ENCODE results near the gene SBNO2.
"Not testable (repeated sequence)": the region's sequence is repeated elsewhere in the genome, so short reads cannot be mapped to it uniquely, and the experiment has no call there.

SBNO2 gene

GRCh38 chr19:1136201-1136600 lies 37.9 kb downstream of the SBNO2 start:
- no peak for DNase-seq (ENCODE audit: low spot score)

- no peak for DNase-seq (ENCODE audit: low spot score)
These were observed 38.6 kb downstream of the SBNO2 start for GRCh38 chr19:1135454-1135853.

GRCh38 chr19:1134431-1134830 lies 39.6 kb downstream of the SBNO2 start:
- no peak for DNase-seq (ENCODE audit: low spot score)

GRCh38 chr19:1133471-1133929 lies 40.6 kb downstream of the SBNO2 start:
- no peak for DNase-seq (ENCODE audit: low spot score)

- no peak for DNase-seq (ENCODE audit: low spot score)
These were observed 41.3 kb downstream of the SBNO2 start for GRCh38 chr19:1132552-1133383.

- DNase-seq (ENCODE audit: low spot score): peak; percentile 38
These were observed 42.1 kb downstream of the SBNO2 start for GRCh38 chr19:1131718-1132551.

GRCh38 chr19:1130771-1131717 lies 43.0 kb downstream of the SBNO2 start:
- no peak for DNase-seq (ENCODE audit: low spot score)

GRCh38 chr19:1129535-1129934 lies 44.5 kb downstream of the SBNO2 start:
- no peak for DNase-seq (ENCODE audit: low spot score)

GRCh38 chr19:1129084-1129483 lies 45.0 kb downstream of the SBNO2 start:
- not testable (repeated sequence) for DNase-seq (ENCODE audit: low spot score)

- DNase-seq (ENCODE audit: low spot score): no peak
These were observed 46.0 kb downstream of the SBNO2 start for GRCh38 chr19:1128106-1128505.

- DNase-seq (ENCODE audit: low spot score): no peak
These were observed 46.9 kb downstream of the SBNO2 start for GRCh38 chr19:1126984-1127760.

- no peak for DNase-seq (ENCODE audit: low spot score)
These were observed 48.2 kb downstream of the SBNO2 start for GRCh38 chr19:1125601-1126467.

GRCh38 chr19:1123885-1124677 lies 50.0 kb downstream of the SBNO2 start:
- no peak for DNase-seq (ENCODE audit: low spot score)

- DNase-seq (ENCODE audit: low spot score): no peak
These were observed 50.7 kb downstream of the SBNO2 start for GRCh38 chr19:1123381-1123780.

- no peak for DNase-seq (ENCODE audit: low spot score)
These were observed 51.1 kb downstream of the SBNO2 start for GRCh38 chr19:1122972-1123363.

GRCh38 chr19:1122021-1122971 lies 51.8 kb downstream of the SBNO2 start:
- DNase-seq (ENCODE audit: low spot score): no peak

GRCh38 chr19:1121395-1121794 lies 52.7 kb downstream of the SBNO2 start:
- no peak for DNase-seq (ENCODE audit: low spot score)

All from globus pallidus (tissue), 1 donor.